ENCODE results near the gene RNF212.

RNF212 gene

DNA sequence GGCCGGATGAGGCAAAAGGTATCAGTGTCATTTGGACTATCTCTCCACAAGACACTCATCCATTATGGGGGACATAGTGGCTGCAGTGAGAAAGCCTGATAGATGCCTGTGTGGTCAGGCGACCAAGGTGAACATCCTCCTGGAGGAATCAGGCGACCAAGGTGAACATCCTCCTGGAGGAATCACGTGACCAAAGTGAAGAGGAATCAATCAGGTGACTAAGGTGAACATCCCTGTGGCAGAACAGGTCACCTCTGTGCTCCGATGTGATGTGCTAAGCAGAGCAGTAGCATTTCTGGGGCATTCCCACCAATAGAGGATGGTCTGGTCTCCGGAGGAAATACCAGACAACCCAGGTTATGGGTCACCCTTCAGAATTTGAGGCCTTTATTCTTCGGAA lies 44.0 kb downstream of the RNF212 start:
- H3K4me1 ChIP-seq (ENCODE audit: control insufficient read depth, insufficient read depth, low read length, unreplicated experiment): no peaks in the 10 kb centered on the region
- no peak overlapping the region for H2AFZ ChIP-seq (ENCODE audit: low read length, unreplicated experiment)
- no peak overlapping the region for H3K4me3 ChIP-seq (ENCODE audit: low read depth, low read length)
- no peaks in the 10 kb centered on the region for H3K79me2 ChIP-seq (ENCODE audit: control insufficient read depth, insufficient read depth, low read length, unreplicated experiment)
- H3K27ac ChIP-seq (ENCODE audit: low read depth, low read length): no peak overlapping the region
- no peaks in the 10 kb centered on the region; the same call in 1 of the 2 replicates for H3K36me3 ChIP-seq (ENCODE audit: insufficient read depth, low read length)
- H3K27me3 ChIP-seq (ENCODE audit: insufficient read depth, low read length): no peaks in the 10 kb centered on the region

GRCh38 chr4:1065732-1066131 lies 47.6 kb downstream of the RNF212 start:
- Histone ChIP-seq H3K27me3 (ENCODE audit: insufficient read depth, low read length) (no peaks in the 10 kb centered on the region), H3K79me2 (ENCODE audit: control insufficient read depth, insufficient read depth, low read length, unreplicated experiment) (no peaks in the 10 kb centered on the region), H3K36me3 (ENCODE audit: insufficient read depth, low read length) (no peaks in the 10 kb centered on the region), H3K27ac (ENCODE audit: low read depth, low read length) (no peak overlapping the region), H3K4me3 (ENCODE audit: low read depth, low read length) (no peak overlapping the region), H2AFZ (ENCODE audit: low read length, unreplicated experiment) (no peak overlapping the region), H3K4me1 (ENCODE audit: control insufficient read depth, insufficient read depth, low read length, unreplicated experiment) (no peaks in the 10 kb centered on the region)

DNA sequence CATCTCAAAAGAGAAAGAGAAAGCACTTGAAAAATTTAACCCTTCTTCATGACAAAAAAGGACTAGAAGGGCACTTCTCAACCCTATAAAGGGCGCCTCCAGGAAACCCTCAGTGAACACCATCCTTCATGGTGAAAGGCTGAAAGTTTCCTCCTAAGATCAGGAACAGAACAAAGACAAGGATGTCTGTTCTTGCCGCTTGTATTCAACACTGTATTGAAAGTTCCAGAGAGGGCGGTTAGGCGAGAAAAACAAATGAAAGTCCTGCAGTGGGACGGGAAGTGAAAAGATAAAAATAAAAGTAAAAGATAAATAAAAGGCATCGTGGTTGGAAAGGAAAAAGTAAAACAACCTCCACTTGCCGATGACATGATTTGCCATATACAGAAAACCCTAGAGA lies 50.9 kb downstream of the RNF212 start:
- Histone ChIP-seq H3K27ac (ENCODE audit: low read depth, low read length) (no peak overlapping the region), H3K4me3 (ENCODE audit: low read depth, low read length) (no peak overlapping the region), H3K4me1 (ENCODE audit: control insufficient read depth, insufficient read depth, low read length, unreplicated experiment) (no peaks in the 10 kb centered on the region), H2AFZ (ENCODE audit: low read length, unreplicated experiment) (no peak overlapping the region), H3K79me2 (ENCODE audit: control insufficient read depth, insufficient read depth, low read length, unreplicated experiment) (no peaks in the 10 kb centered on the region), H3K36me3 (ENCODE audit: insufficient read depth, low read length) (no peaks in the 10 kb centered on the region), H3K27me3 (ENCODE audit: insufficient read depth, low read length) (no peaks in the 10 kb centered on the region)

DNA sequence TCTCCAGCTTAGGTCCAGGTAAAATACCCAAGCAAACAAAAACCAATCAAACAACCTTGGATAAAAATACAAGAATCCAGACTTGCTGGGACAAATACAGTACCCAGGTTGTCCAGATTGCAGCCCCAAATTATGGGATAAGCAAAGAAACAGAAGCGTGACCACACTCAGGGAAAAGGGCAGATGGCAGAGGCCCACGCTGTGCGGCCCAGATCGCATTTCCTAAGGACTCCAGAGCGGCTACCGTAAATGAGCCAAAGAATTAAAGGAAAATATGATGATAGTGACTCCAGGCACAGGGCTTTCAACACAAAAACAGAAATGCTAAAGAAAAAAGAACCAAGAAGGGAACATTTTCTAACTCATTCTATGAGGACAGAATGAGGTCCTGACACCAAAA lies 51.6 kb downstream of the RNF212 start:
- H3K4me1 ChIP-seq (ENCODE audit: control insufficient read depth, insufficient read depth, low read length, unreplicated experiment): no peaks in the 10 kb centered on the region
- no peak overlapping the region for H3K4me3 ChIP-seq (ENCODE audit: low read depth, low read length)
- no peaks in the 10 kb centered on the region for H3K36me3 ChIP-seq (ENCODE audit: insufficient read depth, low read length)
- no peak overlapping the region for H3K27ac ChIP-seq (ENCODE audit: low read depth, low read length)
- no peak overlapping the region for H2AFZ ChIP-seq (ENCODE audit: low read length, unreplicated experiment)
- no peaks in the 10 kb centered on the region for H3K27me3 ChIP-seq (ENCODE audit: insufficient read depth, low read length)
- H3K79me2 ChIP-seq (ENCODE audit: control insufficient read depth, insufficient read depth, low read length, unreplicated experiment): no peaks in the 10 kb centered on the region

DNA sequence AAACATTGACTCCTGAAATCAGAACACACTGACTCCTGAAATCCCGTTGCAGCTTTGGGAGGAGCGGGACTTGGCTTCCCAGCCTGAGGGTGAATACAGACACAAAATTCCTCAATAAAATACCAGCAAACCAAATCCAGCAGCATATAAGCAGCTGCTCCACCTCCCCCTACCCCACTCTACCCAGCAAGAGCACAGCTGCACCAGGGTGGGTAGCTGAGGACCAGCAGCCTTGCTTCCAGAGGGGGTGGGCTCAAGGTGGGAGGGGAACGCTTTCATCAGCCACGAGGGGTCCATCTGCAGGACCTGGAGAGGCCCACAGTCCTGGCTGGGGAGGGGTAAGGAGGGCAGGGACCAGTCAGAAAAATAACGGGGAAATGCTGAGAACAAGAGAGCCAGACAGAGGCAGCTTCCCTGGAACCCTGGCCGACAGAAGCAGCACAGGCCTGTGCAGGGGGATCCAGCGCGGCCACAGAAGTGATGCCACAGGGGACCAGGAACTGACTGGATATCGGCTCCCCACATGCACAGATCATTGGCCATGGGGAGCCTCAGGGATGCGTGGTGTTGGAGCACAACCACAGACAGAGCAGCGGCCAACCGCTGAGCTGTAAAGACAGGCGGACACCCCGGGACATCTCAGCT lies 52.2 kb downstream of the RNF212 start:
- Histone ChIP-seq H2AFZ (ENCODE audit: low read length, unreplicated experiment) (no peak overlapping the region), H3K79me2 (ENCODE audit: control insufficient read depth, insufficient read depth, low read length, unreplicated experiment) (no peaks in the 10 kb centered on the region), H3K4me3 (ENCODE audit: low read depth, low read length) (no peak overlapping the region), H3K4me1 (ENCODE audit: control insufficient read depth, insufficient read depth, low read length, unreplicated experiment) (no peaks in the 10 kb centered on the region), H3K27ac (ENCODE audit: low read depth, low read length) (no peak overlapping the region), H3K36me3 (ENCODE audit: insufficient read depth, low read length) (no peaks in the 10 kb centered on the region), H3K27me3 (ENCODE audit: insufficient read depth, low read length) (no peaks in the 10 kb centered on the region)

DNA sequence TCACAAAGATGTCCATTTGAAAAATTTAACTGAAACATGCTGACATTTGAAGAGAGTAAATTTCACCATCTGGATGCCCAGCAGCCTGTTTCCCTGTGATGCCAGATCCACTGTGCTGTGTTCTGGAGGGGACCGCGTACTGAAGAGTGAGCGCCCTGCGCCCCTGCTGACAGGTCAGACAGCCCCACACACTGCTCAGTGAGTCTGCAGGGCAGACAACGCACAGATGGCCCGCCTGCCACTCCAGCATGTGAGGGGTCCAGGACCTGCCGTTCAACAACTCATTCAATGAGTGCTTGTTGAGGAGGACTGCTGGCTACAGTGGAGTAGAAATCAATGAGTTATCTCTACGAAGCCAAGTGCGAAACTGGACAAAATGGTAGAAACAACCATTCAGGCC lies 52.7 kb downstream of the RNF212 start:
- no peak overlapping the region for H2AFZ ChIP-seq (ENCODE audit: low read length, unreplicated experiment)
- no peaks in the 10 kb centered on the region for H3K27me3 ChIP-seq (ENCODE audit: insufficient read depth, low read length)
- no peaks in the 10 kb centered on the region for H3K79me2 ChIP-seq (ENCODE audit: control insufficient read depth, insufficient read depth, low read length, unreplicated experiment)
- H3K4me3 ChIP-seq (ENCODE audit: low read depth, low read length): no peak overlapping the region
- no peaks in the 10 kb centered on the region for H3K4me1 ChIP-seq (ENCODE audit: control insufficient read depth, insufficient read depth, low read length, unreplicated experiment)
- no peaks in the 10 kb centered on the region for H3K36me3 ChIP-seq (ENCODE audit: insufficient read depth, low read length)
- no peak overlapping the region for H3K27ac ChIP-seq (ENCODE audit: low read depth, low read length)

GRCh38 chr4:1060121-1060520 lies 53.2 kb downstream of the RNF212 start:
- no peaks in the 10 kb centered on the region for H3K4me1 ChIP-seq (ENCODE audit: control insufficient read depth, insufficient read depth, low read length, unreplicated experiment)
- H2AFZ ChIP-seq (ENCODE audit: low read length, unreplicated experiment): no peak overlapping the region
- no peaks in the 10 kb centered on the region for H3K27me3 ChIP-seq (ENCODE audit: insufficient read depth, low read length)
- no peaks in the 10 kb centered on the region for H3K36me3 ChIP-seq (ENCODE audit: insufficient read depth, low read length)
- no peaks in the 10 kb centered on the region for H3K79me2 ChIP-seq (ENCODE audit: control insufficient read depth, insufficient read depth, low read length, unreplicated experiment)
- H3K27ac ChIP-seq (ENCODE audit: low read depth, low read length): no peak overlapping the region
- no peak overlapping the region for H3K4me3 ChIP-seq (ENCODE audit: low read depth, low read length)

DNA sequence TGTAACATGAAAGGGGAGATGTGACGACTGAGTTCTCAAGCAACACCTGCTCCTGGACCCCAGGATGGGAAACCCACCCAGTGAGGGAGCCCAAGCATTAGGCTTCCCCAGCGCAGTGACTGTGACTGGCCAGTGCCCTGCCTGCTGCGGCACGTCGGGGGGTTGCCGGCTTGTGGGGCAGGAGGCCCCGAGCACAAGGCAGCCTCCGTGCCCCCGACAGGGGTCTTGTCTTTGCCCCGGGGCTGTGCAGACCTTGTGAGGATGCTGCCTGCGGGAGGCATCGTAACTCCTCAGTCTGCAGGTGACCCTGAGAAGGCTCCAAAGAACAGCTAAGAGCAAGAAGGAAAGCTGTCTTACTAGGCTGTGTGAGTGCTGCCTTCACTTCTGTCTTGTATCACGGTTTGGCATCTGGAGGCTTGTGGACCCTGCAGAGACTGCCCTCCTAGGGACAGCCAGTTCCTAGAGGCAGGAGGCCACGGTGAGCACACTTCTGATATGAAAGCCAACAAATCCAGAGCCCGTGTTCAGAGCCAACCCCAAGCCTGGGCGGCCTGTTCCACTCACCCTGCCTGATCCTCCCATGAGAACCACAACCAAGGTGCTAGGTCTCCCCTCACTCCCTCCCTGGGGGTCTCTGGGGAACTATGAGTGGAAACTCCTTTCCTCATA lies 54.2 kb downstream of the RNF212 start:
- Histone ChIP-seq H3K79me2 (ENCODE audit: control insufficient read depth, insufficient read depth, low read length, unreplicated experiment) (no peaks in the 10 kb centered on the region), H3K36me3 (ENCODE audit: insufficient read depth, low read length) (no peaks in the 10 kb centered on the region), H2AFZ (ENCODE audit: low read length, unreplicated experiment) (no peak overlapping the region), H3K4me3 (ENCODE audit: low read depth, low read length) (no peak overlapping the region), H3K27ac (ENCODE audit: low read depth, low read length) (no peak overlapping the region), H3K4me1 (ENCODE audit: control insufficient read depth, insufficient read depth, low read length, unreplicated experiment) (no peaks in the 10 kb centered on the region), H3K27me3 (ENCODE audit: insufficient read depth, low read length) (no peaks in the 10 kb centered on the region)

GRCh38 chr4:1058198-1058996 lies 55.0 kb downstream of the RNF212 start:
- no peaks in the 10 kb centered on the region for H3K4me1 ChIP-seq (ENCODE audit: control insufficient read depth, insufficient read depth, low read length, unreplicated experiment)
- H3K79me2 ChIP-seq (ENCODE audit: control insufficient read depth, insufficient read depth, low read length, unreplicated experiment): no peaks in the 10 kb centered on the region
- H3K27ac ChIP-seq (ENCODE audit: low read depth, low read length): no peak overlapping the region
- no peak overlapping the region for H3K4me3 ChIP-seq (ENCODE audit: low read depth, low read length)
- no peaks in the 10 kb centered on the region for H3K36me3 ChIP-seq (ENCODE audit: insufficient read depth, low read length)
- H3K27me3 ChIP-seq (ENCODE audit: insufficient read depth, low read length): peaks cover 2% of the 10 kb centered on the region
- H2AFZ ChIP-seq (ENCODE audit: low read length, unreplicated experiment): no peak overlapping the region

- peaks cover 12% of the 10 kb centered on the region for H3K27me3 ChIP-seq (ENCODE audit: insufficient read depth, low read length)
These were observed 56.0 kb downstream of the RNF212 start for GRCh38 chr4:1057403-1057745.

More at GRCh38 chr4:1057403-1057745, 56.0 kb downstream of the RNF212 start:
- Histone ChIP-seq H3K36me3 (ENCODE audit: insufficient read depth, low read length) (no peaks in the 10 kb centered on the region), H3K4me3 (ENCODE audit: low read depth, low read length) (no peak overlapping the region), H3K4me1 (ENCODE audit: control insufficient read depth, insufficient read depth, low read length, unreplicated experiment) (peaks cover 5% of the 10 kb centered on the region), H2AFZ (ENCODE audit: low read length, unreplicated experiment) (no peak overlapping the region), H3K27ac (ENCODE audit: low read depth, low read length) (no peak overlapping the region), H3K79me2 (ENCODE audit: control insufficient read depth, insufficient read depth, low read length, unreplicated experiment) (no peaks in the 10 kb centered on the region)
